SK-N-MC (cell line): ENCODE measurements around the gene PPM1N.

Experiments
- EZH2 ChIP-seq: fragments of 200-600 bp; sonication (generic); IDR thresholded peaks from one replicate; pipeline ENCODE4 v1.6.1; 2017; ENCODE audit warnings: antibody characterized with exemption
- POLR2AphosphoS5 ChIP-seq: IDR thresholded peaks from 2 replicates; pipeline ENCODE4 v1.6.1; 2012; ENCODE audit warnings: mild to moderate bottlenecking, low read depth, low read length, borderline replicate concordance

- no peak for TF ChIP-seq POLR2AphosphoS5
- no peak for TF ChIP-seq EZH2
Observed at GRCh38 chr19:45505151-45505995, 7.1 kb downstream of the PPM1N start.
